A549 (cell line): ENCODE measurements around the gene TRPM2.

ENCODE experiments used
- CTCF ChIP-seq: fragments of >200 bp; sonication (Bioruptor Twin); formaldehyde crosslinking; IDR thresholded peaks from 3 replicates; pipeline ENCODE4 v1.5.1; 2016
- HDAC2 ChIP-seq: fragments of 200-600 bp; sonication (generic); IDR thresholded peaks from 2 replicates; pipeline ENCODE4 v1.6.1; 2016
- MAFK ChIP-seq: fragments of 450-650 bp; IDR thresholded peaks from 2 replicates; pipeline ENCODE4 v1.6.1; 2014; ENCODE audit not compliant: partially characterized antibody
- NPAS2 ChIP-seq: fragments of 250-450 bp; sonication (Bioruptor Pico); IDR thresholded peaks from 2 replicates; pipeline ENCODE4 v1.8.0; 2022; ENCODE audit warnings: mild to moderate bottlenecking, moderate library complexity, borderline replicate concordance
- NR3C1 ChIP-seq: fragments of >200 bp; sonication (Bioruptor Twin); formaldehyde crosslinking; IDR thresholded peaks from 3 replicates; pipeline ENCODE4 v1.6.1; 2017
- POLR2A ChIP-seq: IDR thresholded peaks from 2 replicates; pipeline ENCODE4 v1.6.1; 2012; ENCODE audit warnings: mild to moderate bottlenecking, low read length
- POLR2AphosphoS2 ChIP-seq: conservative IDR thresholded peaks from 2 replicates; pipeline ENCODE4 v1.6.1; 2012; ENCODE audit warnings: low read length, improper control_type of control experiment, inconsistent platforms
- REST ChIP-seq: fragments of 200-600 bp; sonication (generic); IDR thresholded peaks from 2 replicates; pipeline ENCODE4 v1.6.1; 2016; ENCODE audit warnings: antibody characterized with exemption, mild to moderate bottlenecking, moderate library complexity
- SMC3 ChIP-seq: fragments of >200 bp; sonication (Bioruptor Twin); formaldehyde crosslinking; IDR thresholded peaks from 3 replicates; pipeline ENCODE4 v1.6.1; 2018; ENCODE audit warnings: inconsistent platforms
- SREBF2 ChIP-seq: fragments of 450-650 bp; IDR thresholded peaks from 2 replicates; pipeline ENCODE4 v1.6.1; 2014; ENCODE audit warnings: mild to moderate bottlenecking, moderate library complexity
- TF ChIP-seq, protein P1 (sequence below): fragments of 250-450 bp; sonication (Bioruptor Pico); IDR thresholded peaks from 2 replicates; pipeline ENCODE4 v1.5.0; 2021; ENCODE audit warnings: mild to moderate bottlenecking, moderate library complexity, borderline replicate concordance
- TF ChIP-seq, protein P2 (sequence below): fragments of >200 bp; sonication (Bioruptor Twin); formaldehyde crosslinking; IDR thresholded peaks from 3 replicates; pipeline ENCODE4 v1.6.1; 2016
- TF ChIP-seq, protein P3 (sequence below): fragments of 450-650 bp; IDR thresholded peaks from 2 replicates; pipeline ENCODE4 v1.6.1; 2014; ENCODE audit warnings: antibody characterized with exemption

- TF ChIP-seq POLR2A (no peak), REST (no peak), MAFK (no peak), NR3C1 (no peak), POLR2AphosphoS2 (no peak), SREBF2 (no peak), SMC3 (no peak), CTCF (no peak), NPAS2 (CRISPR knock-in tag) (no peak), HDAC2 (no peak)
- TF ChIP-seq, protein P1, sequence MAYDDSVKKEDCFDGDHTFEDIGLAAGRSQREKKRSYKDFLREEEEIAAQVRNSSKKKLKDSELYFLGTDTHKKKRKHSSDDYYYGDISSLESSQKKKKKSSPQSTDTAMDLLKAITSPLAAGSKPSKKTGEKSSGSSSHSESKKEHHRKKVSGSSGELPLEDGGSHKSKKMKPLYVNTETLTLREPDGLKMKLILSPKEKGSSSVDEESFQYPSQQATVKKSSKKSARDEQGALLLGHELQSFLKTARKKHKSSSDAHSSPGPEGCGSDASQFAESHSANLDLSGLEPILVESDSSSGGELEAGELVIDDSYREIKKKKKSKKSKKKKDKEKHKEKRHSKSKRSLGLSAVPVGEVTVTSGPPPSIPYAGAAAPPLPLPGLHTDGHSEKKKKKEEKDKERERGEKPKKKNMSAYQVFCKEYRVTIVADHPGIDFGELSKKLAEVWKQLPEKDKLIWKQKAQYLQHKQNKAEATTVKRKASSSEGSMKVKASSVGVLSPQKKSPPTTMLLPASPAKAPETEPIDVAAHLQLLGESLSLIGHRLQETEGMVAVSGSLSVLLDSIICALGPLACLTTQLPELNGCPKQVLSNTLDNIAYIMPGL (CRISPR knock-in tag) = no peak
- TF ChIP-seq, protein P2, sequence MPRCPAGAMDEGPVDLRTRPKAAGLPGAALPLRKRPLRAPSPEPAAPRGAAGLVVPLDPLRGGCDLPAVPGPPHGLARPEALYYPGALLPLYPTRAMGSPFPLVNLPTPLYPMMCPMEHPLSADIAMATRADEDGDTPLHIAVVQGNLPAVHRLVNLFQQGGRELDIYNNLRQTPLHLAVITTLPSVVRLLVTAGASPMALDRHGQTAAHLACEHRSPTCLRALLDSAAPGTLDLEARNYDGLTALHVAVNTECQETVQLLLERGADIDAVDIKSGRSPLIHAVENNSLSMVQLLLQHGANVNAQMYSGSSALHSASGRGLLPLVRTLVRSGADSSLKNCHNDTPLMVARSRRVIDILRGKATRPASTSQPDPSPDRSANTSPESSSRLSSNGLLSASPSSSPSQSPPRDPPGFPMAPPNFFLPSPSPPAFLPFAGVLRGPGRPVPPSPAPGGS = no peak
- TF ChIP-seq, protein P3, sequence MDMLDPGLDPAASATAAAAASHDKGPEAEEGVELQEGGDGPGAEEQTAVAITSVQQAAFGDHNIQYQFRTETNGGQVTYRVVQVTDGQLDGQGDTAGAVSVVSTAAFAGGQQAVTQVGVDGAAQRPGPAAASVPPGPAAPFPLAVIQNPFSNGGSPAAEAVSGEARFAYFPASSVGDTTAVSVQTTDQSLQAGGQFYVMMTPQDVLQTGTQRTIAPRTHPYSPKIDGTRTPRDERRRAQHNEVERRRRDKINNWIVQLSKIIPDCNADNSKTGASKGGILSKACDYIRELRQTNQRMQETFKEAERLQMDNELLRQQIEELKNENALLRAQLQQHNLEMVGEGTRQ = no peak
These were observed 67.2 kb downstream of the TRPM2 start for GRCh38 chr21:44420416-44421205.
